Non-pigmented ciliary epithelial cell (primary cell): ENCODE data around the gene KAT7.

Experiments used
- DNase-seq: peaks from one replicate; pipeline ENCODE4 v3.0.0-alpha.2; 2010; ENCODE audit warnings: low read depth

The KAT7 gene

GRCh38 chr17:49872754-49873377 is 84.4 kb downstream of the KAT7 start:
- no peak for DNase-seq

DNA sequence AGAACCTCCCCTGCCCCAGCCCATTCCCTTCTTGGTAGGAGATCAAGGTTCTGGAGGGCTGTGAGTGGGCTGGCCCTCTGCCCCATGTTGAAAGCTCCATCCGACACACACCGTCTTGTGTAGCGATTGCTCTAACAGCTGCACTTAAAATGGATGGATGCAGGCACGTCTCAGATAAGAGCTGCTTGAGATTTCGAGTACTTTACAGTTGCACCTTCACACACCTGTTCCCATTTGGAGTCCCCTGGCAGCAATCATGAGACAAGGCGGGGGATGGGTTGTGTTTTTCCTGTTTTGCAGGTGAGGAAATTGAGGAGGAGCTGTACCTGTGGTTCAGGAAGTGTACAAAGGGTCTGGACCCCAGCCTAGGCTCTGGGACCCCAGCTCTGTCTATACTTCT is 85.0 kb downstream of the KAT7 start:
- DNase-seq = no peak

DNA sequence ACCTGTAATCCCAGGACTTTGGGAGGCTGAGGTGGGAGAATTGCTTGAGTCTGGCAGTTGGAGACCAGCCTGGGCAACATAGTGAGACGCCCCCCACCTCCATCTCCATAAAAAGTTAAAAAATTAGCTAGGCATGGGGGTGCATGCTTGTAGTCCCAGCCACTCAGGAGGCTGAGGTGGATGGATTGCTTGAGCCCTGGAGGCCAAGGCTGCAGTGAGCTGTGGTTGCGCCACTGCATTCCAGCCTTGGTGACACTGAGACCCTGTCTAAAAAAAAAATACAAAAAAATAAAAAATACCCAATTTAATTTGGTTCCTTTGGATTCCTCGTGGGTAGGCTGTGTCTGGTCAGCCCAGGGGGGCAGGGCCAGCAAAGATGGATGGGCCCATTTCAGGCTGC is 85.4 kb downstream of the KAT7 start:
- DNase-seq = no peak

GRCh38 chr17:49874911-49875310 is 86.4 kb downstream of the KAT7 start:
- DNase-seq = no peak

GRCh38 chr17:49875685-49876084 is 87.2 kb downstream of the KAT7 start:
- no peak for DNase-seq

DNA sequence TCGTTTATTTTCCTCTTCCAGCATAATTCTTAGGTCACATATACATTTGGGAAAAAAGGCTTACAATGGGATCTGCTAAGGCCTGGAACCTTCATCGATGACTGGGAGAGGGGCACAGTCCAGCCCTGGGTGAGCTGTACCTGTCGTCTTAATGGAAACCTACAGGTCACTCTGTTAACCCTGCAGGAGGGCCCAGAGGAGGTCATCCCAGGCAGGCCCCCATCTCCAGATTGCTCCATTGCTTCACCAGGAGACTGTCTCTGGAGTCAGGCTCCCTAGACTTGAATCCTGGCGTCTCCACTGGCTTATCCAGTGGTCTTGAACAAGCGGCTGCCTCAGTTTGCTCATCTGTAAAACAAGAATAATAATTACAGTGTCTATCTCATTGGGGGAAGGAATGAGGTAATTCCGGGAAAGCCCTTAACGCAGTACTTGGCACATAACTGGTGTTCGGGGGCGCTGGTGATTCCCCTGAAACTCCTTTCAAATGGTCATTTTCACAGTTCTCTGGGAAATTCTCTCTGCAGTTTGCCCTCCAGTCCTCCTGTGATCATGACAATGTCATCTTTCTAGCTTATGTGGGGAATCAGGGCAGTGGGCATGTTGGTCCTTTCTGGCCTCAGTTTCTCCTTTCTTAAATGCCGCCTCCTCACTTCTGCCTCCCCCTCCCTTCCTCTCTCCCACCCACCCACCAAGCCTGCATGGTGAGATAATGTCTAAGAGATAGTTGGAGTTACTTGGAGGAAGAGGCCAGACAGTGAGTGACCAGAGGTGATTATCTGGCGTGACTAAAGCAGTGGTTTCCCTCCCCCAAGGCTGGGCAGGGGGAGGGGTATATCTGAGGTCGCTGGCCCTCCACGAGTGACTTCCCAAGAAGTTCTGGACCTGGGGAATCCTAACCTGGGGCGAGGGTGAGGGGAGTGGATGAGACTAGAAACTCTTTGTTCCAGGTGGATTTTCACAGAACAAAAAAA is 90.7 kb downstream of the KAT7 start:
- DNase-seq = no peak

- no peak for DNase-seq
Observed at GRCh38 chr17:49880291-49881053, 92.0 kb downstream of the KAT7 start.

DNA sequence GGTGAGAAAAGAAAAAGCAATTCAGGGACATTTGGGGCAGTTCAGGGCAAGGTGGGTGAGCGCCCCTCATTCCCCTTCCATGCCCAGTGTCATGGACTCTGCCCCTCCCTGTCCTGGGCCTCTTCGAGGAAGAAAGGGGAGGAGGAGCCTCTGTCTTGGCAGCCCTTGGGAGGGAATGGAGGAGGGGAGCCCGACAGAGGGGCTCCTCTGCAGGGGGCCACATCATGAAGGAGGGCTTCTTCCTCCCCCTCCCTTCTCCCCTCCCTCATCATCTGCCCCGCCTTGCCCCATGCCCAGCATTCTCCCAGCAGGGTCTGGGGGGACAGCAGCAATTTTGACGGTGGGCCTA is 92.5 kb downstream of the KAT7 start:
- DNase-seq = no peak

GRCh38 chr17:49882434-49882833 is 94.0 kb downstream of the KAT7 start:
- no peak for DNase-seq
